HL-60 (cell line): Measurements from ENCODE around the gene ERGIC1.

ENCODE experiments used
- CTCF ChIP-seq: IDR thresholded peaks from one replicate; pipeline ENCODE4 v1.5.1; 2011; ENCODE audit warnings: low read length, control low read depth, inconsistent platforms; ENCODE audit not compliant: insufficient read depth
- POLR2AphosphoS5 ChIP-seq: IDR thresholded peaks from 2 replicates; pipeline ENCODE4 v1.6.1; 2012; ENCODE audit warnings: low read depth
- TF ChIP-seq, protein P1 (sequence below): IDR thresholded peaks from 2 replicates; pipeline ENCODE4 v1.6.1; 2012; ENCODE audit warnings: low read depth; ENCODE audit not compliant: insufficient replicate concordance

GRCh38 chr5:172881691-172882370 is 47.8 kb downstream of the ERGIC1 start:
- no peak for TF ChIP-seq CTCF
- TF ChIP-seq, protein P1, sequence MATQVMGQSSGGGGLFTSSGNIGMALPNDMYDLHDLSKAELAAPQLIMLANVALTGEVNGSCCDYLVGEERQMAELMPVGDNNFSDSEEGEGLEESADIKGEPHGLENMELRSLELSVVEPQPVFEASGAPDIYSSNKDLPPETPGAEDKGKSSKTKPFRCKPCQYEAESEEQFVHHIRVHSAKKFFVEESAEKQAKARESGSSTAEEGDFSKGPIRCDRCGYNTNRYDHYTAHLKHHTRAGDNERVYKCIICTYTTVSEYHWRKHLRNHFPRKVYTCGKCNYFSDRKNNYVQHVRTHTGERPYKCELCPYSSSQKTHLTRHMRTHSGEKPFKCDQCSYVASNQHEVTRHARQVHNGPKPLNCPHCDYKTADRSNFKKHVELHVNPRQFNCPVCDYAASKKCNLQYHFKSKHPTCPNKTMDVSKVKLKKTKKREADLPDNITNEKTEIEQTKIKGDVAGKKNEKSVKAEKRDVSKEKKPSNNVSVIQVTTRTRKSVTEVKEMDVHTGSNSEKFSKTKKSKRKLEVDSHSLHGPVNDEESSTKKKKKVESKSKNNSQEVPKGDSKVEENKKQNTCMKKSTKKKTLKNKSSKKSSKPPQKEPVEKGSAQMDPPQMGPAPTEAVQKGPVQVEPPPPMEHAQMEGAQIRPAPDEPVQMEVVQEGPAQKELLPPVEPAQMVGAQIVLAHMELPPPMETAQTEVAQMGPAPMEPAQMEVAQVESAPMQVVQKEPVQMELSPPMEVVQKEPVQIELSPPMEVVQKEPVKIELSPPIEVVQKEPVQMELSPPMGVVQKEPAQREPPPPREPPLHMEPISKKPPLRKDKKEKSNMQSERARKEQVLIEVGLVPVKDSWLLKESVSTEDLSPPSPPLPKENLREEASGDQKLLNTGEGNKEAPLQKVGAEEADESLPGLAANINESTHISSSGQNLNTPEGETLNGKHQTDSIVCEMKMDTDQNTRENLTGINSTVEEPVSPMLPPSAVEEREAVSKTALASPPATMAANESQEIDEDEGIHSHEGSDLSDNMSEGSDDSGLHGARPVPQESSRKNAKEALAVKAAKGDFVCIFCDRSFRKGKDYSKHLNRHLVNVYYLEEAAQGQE, result no peak
- no peak for TF ChIP-seq POLR2AphosphoS5
